GM21367 (cell line): ENCODE data around the gene FYN.
A peak's percentile ranks its signal among the peaks of the same experiment; 100 is the strongest.
"Not testable (repeated sequence)": the region's sequence is repeated elsewhere in the genome, so short reads cannot be mapped to it uniquely, and the experiment has no call there.

Source experiments
- ATAC-seq: cut with Tn5 transposase; IDR thresholded peaks from one replicate; pipeline ENCODE4 v1.9.1; 2021; ENCODE audit not compliant: unreplicated experiment

Gene FYN

DNA sequence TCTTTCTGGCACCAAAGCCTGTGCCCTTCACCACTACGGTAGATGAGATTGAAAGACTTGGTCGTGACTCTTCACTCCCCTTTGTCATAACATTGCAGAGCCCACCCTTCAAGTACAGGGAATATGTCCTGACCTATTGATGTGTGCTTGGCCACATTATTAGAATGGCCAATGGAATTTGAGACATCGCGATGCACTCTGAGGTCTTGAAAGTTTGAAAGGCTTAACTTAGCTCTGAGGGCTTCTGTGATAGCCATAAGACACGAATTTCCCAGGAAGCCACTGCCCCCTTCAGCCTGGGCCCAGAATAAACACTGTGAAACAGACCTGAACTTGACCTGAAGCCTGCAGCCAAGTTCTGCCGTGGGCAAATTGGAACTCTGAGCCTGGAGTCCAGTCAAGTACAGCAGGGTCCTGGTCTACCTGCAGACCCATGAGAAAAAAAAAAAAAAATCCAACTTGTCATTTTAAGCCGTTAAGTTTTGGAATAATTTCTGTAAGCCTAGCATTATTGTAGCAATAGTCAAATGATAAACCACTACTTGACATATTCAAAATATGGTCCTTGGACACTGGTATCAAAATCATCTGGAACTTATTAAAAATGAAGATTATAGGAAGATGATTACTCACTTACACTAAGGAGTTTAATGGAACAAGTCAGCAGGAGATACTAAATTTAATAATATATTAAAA lies 230.6 kb downstream of the FYN start:
- ATAC-seq: peak; percentile 82

DNA sequence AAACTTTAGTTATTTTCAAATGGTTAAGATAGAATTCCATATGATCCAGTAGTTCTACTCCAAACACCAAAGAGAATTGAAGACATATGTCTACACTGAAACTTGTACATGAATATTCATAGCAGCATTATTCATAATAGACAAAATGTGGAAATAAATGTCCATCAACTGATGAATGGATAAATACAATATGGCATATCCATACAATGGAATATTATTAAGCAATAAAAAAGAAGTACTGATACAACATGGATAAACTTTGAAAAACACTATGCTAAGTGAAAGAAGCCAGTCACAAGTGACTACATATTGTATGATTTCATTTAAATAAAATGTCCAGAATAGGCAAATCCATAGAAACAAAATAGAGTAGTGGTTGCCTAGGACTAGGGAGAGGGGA lies 234.0 kb downstream of the FYN start:
- no peak for ATAC-seq

DNA sequence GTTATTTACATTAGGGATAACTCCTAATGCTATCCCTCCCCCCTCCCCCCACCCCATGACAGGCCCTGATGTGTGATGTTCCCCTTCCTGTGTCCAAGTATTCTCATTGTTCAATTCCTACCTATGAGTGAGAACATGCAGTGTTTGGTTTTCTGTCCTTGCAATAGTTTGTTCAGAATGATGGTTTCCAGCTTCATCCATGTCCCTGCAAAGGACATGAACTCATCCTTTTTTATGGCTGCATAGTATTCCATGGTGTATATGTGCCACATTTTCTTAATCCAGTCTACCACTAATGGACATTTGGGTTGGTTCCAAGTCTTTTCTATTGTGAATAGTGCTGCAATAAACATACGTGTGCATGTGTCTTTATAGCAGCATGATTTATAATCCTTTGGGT lies 238.3 kb downstream of the FYN start:
- not testable (repeated sequence) for ATAC-seq

DNA sequence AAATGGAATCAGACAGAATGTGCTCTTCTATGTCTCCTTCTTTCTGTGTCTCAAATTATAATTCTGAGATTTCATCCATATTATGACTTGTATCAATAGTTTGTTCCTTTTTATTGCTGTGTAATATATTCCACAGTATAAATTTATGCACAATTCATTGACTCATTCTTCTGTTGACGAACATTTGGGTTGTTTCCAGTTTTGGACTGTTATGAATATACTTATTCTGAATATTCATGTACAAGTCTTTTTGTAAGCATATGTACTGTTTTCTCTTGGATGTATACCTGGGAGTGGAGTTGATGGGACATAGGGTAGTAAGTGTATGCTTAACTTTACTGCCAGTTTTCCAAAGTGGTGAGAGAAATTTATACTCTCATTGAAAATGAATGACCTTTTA lies 239.4 kb downstream of the FYN start:
- ATAC-seq: no peak

DNA sequence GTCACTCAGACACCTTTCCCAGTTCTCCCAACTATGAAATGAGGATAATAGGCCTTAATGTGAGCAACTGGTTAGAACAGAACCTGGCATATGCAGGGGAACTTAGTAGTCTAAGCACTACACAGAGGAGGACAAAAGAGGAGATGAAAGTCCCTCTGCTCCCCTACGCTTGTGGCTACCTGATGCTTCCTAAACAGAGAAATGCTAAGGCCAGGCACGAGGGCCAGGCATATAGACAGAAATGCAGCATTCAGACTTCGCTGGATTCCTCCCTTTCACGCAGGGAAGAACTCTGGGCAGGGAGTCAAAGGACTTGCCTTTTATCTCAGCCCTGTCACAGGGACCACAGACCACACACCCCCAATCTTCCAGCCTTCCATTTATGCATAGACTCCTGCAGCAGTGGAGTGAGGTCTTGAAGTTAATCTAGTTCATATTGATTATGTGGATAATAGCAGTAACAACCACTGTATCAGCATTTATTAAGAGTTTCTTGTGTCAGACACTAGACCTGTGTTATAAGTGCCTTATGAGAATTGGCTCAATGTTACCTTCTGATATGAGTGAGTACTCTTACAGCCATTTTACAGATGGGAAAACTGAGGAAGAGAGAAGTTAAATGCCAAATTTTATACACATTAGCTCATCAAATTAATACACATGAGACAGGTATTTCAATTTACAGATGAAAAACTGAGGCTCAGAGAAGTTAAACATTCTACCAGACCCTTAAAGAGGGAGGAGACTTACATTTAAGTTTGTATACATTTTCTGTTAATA lies 240.6 kb downstream of the FYN start:
- no peak for ATAC-seq

DNA sequence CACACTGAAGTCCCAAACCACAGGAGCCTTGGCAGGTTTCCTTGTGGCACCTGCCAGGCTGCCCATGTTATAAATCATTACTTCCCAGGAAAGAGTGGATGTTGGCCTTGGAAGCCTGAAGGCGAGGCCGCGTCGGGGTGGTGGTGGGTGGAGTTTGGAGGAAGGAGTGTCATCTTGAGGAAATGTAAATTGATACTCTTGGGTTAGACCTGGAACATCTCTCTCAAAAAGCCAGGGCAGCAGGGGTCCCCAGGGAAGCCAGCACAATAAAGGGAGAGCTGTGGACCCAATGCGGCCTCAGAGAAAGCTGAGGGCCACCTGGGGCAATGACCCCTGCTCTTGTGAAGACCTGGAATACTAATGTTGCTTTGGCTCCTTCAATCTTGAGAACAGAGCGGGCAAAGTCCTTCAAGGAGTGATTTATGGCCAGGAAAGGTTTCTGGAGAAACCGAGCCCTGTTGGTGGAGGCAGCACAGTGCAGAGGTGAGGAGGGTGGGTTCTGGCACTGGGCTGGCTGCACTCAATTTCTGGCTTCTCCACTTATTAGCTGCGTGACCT lies 241.3 kb downstream of the FYN start:
- ATAC-seq: no peak

DNA sequence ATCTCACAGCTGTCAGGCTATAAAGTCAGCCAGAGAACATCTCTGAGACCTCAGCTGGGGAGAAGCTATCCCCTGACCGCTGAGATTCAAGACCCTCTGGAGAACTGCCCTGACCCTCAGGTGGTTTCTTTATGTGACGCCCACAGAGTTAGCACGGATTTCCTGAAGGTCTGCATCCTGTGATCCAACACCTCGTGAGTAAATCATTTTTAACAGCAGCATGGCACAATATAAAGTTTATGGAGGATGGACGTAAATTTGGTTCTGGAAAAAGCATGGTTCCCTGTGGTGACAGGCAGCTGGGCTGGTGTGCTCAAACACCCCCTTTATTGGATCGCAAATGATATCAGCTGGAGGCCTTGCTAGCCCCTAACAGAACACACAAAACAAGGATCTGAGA lies 242.2 kb downstream of the FYN start:
- ATAC-seq: no peak

DNA sequence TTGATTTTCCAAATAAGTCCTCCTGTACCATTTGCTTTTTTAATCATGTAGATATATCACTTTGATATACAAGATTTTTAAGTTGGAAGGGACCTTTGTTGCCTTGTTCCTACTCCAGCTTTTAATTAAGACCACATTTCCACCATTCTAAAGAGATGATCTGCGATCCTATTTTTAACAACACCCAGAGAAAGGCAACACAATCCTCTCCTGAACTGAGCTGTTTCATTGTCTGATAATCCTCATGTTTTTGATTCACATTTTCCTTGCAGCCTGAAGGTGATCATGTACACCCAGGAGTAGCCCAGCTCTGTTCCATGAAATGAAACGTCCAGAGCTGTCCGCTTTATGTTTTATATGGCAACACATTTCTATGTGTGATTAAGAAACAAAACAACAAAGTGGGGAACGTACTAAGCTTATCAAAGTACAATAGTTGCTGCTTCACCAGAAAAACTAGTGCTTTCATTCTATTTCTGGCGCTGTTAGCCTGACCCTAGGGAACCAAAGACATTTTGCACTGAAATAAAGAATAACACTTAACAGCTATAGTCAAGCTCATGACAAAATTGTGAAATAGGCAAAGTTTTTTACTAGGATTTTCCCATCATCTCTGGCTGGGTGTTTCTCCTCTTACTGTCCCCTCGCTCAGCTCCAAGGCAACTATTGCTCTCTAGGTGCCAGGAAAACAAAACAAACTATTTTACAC lies 245.0 kb downstream of the FYN start:
- ATAC-seq: no peak

DNA sequence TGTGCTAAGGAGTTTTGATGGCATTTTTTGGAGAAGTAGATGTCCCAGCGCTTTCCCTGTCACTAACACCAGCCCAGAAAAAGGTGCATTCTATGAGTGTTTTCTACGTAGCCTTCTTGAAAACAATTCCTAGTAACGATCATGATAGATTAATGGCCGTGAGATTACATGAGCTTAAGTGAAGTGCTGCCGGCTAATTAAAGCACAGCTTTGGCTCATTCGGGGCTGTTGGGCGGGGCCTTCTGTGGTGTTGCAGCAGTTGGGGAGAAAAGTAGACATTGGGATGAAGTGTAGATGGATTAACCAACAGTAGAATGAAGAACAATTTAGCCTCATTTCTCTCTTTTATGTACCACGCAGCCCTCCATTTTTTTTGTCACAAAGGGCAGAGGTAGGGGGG lies 246.8 kb downstream of the FYN start:
- no peak for ATAC-seq

DNA sequence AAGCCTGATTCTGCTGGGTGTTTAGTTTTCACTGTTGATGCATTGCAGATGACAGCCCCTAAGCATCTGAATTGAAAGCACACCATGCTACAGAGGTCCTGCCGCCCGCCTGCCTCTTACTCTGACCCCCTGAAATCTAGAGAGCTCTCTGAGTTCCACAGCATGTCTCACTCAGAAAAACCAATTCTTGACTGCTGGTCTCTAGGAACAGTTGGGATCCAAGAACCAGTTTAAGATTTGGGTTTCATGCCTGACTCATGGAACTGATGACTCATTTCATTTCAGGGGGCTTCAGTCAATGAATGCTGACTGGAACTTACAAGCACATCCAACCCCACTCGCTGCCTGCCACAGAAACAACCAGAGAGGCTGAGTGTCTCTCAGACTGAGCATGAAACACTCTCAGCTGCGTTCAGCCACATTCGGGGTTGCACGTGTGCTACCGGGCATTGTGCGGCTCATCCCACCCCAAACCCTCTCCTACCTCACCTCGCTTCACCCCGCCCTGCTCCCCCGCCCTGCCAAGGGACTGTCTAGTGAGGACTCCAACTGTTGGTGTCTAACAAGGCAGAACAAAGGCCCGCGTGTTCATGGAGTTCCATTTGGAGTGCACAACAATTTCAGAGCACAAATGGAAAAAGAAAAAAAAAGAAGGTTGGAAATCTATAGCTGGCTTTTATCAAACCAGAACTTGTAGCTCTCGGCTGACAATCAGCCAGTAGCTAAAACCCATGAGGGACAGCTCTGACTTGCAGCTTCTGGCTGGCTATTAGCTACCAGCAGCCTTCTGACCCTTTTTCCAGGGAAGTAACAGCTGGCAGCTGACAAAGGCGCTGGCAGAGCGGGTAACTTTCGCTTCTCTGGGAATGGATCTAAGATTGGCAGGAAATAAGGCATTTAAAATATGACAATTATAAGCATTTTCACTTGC lies 247.5 kb downstream of the FYN start:
- ATAC-seq: no peak

DNA sequence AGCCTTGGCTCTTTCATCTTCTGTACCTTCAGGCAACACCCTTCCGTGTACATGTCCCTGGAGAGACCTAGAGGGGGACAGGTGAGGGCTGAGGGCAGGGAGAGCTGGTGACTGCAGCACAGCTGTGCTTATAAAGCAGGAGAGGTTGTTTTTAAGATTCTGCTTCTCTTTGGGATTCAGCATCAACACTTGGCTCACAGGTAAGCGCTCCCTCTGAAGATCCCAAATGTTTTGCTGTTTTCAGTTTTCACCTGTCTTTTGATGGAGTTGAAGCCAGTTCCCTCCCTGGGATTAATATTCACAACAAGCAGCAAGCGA lies 248.2 kb downstream of the FYN start:
- ATAC-seq: no peak

DNA sequence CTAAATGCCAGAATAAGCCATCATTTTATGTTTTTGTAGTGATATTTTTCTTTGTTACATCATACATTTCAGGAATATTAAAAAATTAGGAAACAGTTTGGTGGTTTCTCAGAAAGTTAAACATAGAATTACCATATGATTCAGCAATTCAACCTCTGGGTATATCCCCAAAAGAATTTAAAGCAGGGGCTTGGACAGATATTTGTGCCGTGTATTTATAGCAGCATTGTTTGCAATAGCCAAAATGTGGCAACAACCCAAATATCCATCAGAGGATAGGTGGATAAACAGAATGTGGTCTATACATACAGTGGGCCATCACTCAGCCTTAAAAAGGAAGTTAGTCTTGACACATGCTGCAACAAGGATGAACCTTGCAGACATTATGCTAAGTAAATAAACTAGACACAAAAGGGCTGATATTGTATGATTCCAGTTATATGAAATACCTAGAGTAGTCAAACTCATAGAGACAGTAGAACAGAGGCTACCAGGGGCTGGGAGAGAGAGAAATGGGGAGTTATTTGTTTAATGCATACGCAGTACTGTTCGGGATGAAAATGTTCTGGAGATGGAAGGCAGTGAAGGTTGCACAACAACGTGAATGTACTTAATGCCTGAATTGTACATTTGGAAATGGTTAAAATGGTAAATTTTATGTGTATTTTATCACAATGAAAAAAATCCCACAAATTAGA lies 248.7 kb downstream of the FYN start:
- no peak for ATAC-seq

DNA sequence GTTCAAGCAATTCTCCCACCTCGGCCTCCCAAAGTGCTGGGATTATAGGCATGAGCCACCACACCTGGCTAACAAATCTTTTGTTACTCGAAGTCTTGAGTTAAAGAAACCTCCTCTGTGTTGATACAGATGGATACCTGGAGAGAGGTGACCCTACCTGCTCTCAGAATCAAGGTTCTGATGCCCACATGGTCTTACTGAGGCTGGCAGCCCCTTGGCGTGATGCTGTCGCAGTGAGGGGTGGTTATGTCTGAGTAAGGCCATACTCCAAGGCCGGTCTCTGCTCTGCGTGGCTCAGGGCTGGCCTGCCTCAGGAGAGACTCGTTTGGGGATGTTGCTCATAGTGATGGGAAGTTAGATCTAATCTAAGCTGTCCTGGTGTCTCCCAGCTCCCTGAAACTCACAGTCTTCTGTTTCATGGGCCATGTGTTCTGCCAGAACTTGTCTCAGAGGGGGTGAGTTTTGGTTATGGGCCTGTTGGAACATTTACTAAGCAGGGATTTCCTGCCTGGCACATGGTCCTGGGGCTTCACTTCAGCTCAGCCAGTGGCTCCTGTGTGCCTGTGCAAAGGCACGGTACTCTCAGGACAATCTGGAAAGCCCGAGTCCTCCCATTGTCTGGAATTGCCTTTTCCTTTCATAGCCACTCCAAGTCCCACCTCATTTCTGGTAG lies 250.1 kb downstream of the FYN start:
- no peak for ATAC-seq

DNA sequence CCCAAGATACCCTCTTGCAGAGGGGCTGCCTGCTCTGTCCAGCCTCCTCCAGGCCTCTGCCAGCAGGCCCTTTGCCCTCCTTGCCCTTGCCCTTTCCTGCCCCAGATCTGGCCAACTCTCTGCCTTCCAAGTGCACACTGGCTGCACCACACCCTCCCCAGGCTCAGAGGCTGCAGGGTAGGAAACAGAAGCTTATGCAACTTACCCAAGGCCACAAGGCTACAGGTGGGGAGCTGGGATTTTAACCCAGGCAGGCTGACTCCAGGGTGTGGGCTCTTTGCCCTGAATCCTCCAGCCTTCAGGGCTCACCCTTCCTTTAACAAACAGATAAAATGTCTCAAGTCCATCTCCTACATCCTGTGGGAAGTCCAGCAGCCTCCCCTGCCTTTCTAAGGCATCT lies 253.1 kb downstream of the FYN start:
- ATAC-seq: no peak

DNA sequence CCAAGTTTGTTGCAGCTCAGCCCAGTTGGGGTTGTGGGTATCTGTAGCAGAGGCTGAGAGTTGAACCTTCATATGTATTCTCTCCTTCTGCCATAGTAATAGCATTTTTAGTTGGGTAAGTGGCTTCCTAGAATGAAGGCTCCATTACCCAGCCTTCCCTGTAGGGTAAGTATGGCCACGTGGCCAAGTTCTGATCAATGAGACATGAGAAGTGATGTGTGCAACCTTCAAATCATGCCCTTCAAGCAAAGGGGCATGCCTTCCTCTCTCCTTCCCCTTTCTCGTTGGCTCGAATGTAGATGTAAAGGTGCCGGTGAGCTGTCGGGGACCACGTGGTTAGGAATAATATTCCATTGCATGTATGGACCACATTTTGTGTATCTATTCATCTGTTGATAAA lies 254.8 kb downstream of the FYN start:
- ATAC-seq: no peak

DNA sequence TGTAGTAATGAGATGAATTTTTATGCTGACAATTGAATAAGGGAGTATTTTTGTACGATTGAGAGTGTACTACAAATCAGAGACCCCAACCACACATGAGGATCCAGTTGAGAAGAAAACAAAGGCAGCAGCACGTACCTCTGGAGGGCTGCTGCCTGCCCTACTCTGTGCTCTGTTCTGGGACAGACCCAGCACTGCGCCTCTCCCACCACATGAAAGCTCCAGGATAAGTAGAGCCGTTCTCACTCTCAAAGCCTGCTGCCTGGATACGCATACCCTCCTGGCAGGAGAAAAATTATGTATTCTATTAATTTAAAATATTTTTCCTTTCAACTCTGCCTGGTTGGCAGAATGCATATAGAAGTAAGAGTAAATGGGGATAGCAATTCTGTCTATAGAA lies 256.1 kb downstream of the FYN start:
- ATAC-seq: no peak

DNA sequence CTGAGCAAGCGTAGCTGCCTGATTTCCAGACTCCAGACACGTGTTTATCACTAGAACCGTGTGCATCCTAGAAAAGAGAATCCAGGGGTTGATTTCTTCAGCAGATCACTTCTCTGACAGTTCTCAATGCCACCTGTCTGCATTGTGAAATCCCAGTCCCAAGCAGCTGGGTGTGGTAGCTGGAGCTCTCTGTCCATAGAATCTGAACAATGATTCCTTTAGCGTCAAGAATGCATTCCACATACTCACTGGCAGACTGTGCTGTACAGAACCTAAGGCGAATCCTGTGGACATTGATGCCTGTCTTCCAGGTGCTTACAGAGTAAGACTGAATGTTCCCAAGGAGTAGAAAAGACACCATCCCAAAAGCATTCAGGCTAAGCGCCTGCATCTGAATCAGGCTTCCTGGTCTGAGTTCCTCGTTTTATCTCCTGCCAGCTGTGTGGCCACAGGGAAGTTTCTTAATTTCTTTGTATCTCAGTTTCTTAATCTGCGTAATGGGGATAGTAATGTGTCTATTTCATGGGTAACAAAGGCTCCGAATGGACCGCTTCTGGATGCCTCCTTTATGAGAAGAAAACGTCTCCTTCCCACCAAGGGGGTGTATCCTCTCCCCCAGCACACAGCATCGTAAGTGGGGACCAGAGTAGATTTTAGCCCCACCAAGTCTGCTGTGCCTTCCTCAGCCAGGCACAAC lies 257.2 kb downstream of the FYN start:
- no peak for ATAC-seq

DNA sequence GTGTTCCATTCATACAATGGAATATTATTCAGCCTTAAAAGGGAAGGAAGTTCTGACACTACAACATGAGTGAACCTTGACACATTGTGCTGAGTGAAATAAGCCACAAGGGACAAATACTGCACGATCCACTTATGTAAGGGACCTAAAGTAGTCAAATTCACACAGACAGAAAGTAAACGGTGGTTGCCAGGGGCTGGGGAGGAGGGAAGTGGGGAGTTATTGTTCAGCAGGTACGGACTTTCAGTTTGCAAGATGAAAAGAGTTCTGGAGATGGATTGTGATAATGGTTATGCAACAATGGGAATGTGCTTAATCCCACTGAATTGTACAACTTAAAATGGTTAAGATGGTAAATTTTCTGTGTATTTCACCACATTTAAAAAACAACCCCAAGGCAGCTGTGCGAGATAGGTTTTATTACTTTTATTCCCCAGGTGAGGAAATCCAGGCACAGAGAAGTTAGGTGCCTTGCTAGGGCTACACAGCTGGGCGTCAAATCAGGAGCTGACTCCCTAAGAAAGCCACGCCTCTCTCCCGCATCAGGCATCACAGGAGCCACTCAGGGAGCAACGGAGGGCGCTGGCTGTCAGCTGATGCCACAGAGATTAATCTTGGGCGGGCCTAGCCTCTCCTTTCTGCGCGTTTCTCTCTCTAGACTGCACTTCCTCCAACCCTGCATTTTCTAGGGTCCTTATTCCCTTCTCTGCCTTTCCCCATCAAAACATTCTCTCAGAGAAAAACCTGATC lies 258.2 kb downstream of the FYN start:
- no peak for ATAC-seq
